Peyer's patch (tissue), 4 donors: ENCODE measurements around the gene UROC1.

Experiments
- POLR2A ChIP-seq, 2 donors: fragments of 450-650 bp; IDR thresholded peaks; one replicate each; pipeline ENCODE4 v1.5.1; 2017; ENCODE audit warnings: antibody characterized with exemption in 2 of 2, mild to moderate bottlenecking in 2 of 2, moderate library complexity in 2 of 2
- TF ChIP-seq, protein P1 (sequence below), 6 experiments: fragments of 450-650 bp in 4 of 6; fragments of 200-600 bp in 2 of 6; sonication (generic) in 1 of 6; IDR thresholded peaks; one replicate each; pipeline ENCODE4 v1.5.1; 2017 to 2019; ENCODE audit warnings: antibody characterized with exemption in 6 of 6, mild to moderate bottlenecking in 3 of 6, moderate library complexity in 1 of 6

DNA sequence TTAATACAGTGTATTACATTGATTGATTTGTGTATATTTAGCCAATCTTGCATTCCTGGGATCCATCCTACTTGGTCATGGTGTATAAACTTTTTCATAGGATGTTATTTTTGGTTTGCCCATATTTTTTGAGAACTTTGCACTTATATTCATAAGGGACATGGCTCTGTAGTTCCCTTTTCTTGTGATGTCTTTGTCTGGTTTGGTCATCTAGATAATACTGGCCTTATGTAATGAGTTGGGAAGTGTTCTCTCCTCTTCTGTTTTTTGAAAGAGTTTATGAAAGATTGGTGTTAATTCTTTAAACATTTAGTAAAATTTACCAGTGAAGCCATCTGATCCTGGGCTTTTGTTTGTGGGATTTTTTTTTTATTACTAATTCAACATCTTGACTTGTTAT, 15.9 kb upstream of the UROC1 start:
- TF ChIP-seq, protein P1, sequence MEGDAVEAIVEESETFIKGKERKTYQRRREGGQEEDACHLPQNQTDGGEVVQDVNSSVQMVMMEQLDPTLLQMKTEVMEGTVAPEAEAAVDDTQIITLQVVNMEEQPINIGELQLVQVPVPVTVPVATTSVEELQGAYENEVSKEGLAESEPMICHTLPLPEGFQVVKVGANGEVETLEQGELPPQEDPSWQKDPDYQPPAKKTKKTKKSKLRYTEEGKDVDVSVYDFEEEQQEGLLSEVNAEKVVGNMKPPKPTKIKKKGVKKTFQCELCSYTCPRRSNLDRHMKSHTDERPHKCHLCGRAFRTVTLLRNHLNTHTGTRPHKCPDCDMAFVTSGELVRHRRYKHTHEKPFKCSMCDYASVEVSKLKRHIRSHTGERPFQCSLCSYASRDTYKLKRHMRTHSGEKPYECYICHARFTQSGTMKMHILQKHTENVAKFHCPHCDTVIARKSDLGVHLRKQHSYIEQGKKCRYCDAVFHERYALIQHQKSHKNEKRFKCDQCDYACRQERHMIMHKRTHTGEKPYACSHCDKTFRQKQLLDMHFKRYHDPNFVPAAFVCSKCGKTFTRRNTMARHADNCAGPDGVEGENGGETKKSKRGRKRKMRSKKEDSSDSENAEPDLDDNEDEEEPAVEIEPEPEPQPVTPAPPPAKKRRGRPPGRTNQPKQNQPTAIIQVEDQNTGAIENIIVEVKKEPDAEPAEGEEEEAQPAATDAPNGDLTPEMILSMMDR (IDR thresholded peaks at IDR 0.05): no peak
- TF ChIP-seq POLR2A (IDR thresholded peaks at IDR 0.05): no peak
